Upper lobe of left lung (tissue), 6 donors: ENCODE measurements around the gene HOMER2. TPM values are rescaled to one million over a fixed set of nuclear protein-coding genes. Genes with fewer than 3 reads are reported as not detected.
A peak's percentile ranks its signal among the peaks of the same experiment; 100 is the strongest.

Experiments
- ATAC-seq, 2 donors: fragments of 200-7000 bp; cut with Tn5 transposase; one replicate each; pipeline ENCODE4 v1.9.1; 2022; ENCODE audit warnings: mild to moderate bottlenecking in 2 of 2, moderate library complexity in 2 of 2; ENCODE audit not compliant: low FRiP score in 2 of 2
- DNase-seq, 2 donors: peaks; one replicate each; pipeline ENCODE4 v3.0.0-alpha.2; 2019 to 2020
- H3K27ac ChIP-seq, 4 donors: fragments of 200-600 bp; sonication (generic); one replicate each; pipeline ENCODE4 v1.5.1; 2016 to 2019
- H3K27me3 ChIP-seq, 4 donors: fragments of 200-600 bp; sonication (generic); one replicate each; pipeline ENCODE4 v1.5.1; 2017 to 2019
- H3K36me3 ChIP-seq, 4 donors: fragments of 200-600 bp; sonication (generic); one replicate each; pipeline ENCODE4 v1.5.1; 2016 to 2019
- H3K4me1 ChIP-seq, 4 donors: fragments of 200-600 bp; sonication (generic); one replicate each; pipeline ENCODE4 v1.5.1; 2018 to 2019
- H3K4me3 ChIP-seq, 4 donors: fragments of 200-600 bp; sonication (generic); one replicate each; pipeline ENCODE4 v1.5.1; 2017 to 2019; ENCODE audit warnings: mild to moderate bottlenecking in 2 of 4, moderate library complexity in 1 of 4
- H3K9me3 ChIP-seq, 4 donors: fragments of 200-600 bp; sonication (generic); one replicate each; pipeline ENCODE4 v1.5.1; 2018 to 2019
- CTCF ChIP-seq, 6 experiments: fragments of 450-650 bp in 4 of 6; fragments of 200-600 bp in 2 of 6; sonication (generic) in 2 of 6; IDR thresholded peaks; one replicate each; pipeline ENCODE4 v1.5.1; 2016 to 2019; ENCODE audit warnings: antibody characterized with exemption in 6 of 6
- EP300 ChIP-seq, 4 donors: sonication (generic); formaldehyde crosslinking; IDR thresholded peaks; one replicate each; pipeline ENCODE4 v1.5.1; 2017; ENCODE audit warnings: antibody characterized with exemption in 4 of 4, control low read depth in 2 of 4
- POLR2A ChIP-seq, 4 donors: fragments of 450-650 bp; IDR thresholded peaks; one replicate each; pipeline ENCODE4 v1.5.1; 2016 to 2017; ENCODE audit warnings: antibody characterized with exemption in 4 of 4, mild to moderate bottlenecking in 2 of 4
- POLR2AphosphoS5 ChIP-seq, 2 donors: sonication (generic); formaldehyde crosslinking; IDR thresholded peaks; one replicate each; pipeline ENCODE4 v1.5.1; 2017; ENCODE audit warnings: antibody characterized with exemption in 2 of 2
- WGBS, 2 donors: methylation state at CpG; one replicate each; pipeline ENCODE4 v1.1.5; 2017 to 2018; 5-methylcytosine and 5-hydroxymethylcytosine counted together
- total RNA-seq, 6 donors: library from RNA; depleted of rRNA in 4 of 6; stranded (reverse); fragments of >200 nt in 4 of 6; gene quantifications; one replicate each; pipeline versions ENCODE4 v1.1.0 to v1.2.1, GENCODE V29; 2016 to 2021
- donor health status: DM: no; HTN: no; CAD: no; lungs with moderate emphysema.
- donor health status: DM: no; HTN: yes; CAD: no; lungs with severe emphysema.

Gene HOMER2
- total RNA-seq, 6 donors from 2014 or later = 11.3 to 76.5 (median 26.5) TPM

GRCh38 chr15:82810890-82811426 lies 141.6 kb downstream of the HOMER2 start:
- TF ChIP-seq POLR2A (IDR thresholded peaks at IDR 0.05) = no peak
- H3K27ac ChIP-seq = peak overlapping the region; percentile 96 to 100 (median 100)
- H3K9me3 ChIP-seq = no peaks in the 10 kb centered on the region
- ATAC-seq (no peak), DNase-seq (no peak)
- H3K36me3 ChIP-seq = peaks cover 6 to 28% (median 24%) of the 10 kb centered on the region in 4 donors
- H3K4me3 ChIP-seq = peak overlapping the region; percentile 52 to 93 (median 90)
- peaks cover 13 to 39% (median 26%) of the 10 kb centered on the region in 4 donors for H3K4me1 ChIP-seq
- no peaks in the 10 kb centered on the region for H3K27me3 ChIP-seq
- 0 to 1% methylated on average over 6 of the region's 6 CpGs for WGBS, 2 donors

- peak in 1 of 2 donors; percentile 5 for TF ChIP-seq POLR2AphosphoS5 (IDR thresholded peaks at IDR 0.05)
- peak in 1 of 6 experiments; percentile 26 for TF ChIP-seq CTCF (IDR thresholded peaks at IDR 0.05)
- no peak for TF ChIP-seq EP300 (IDR thresholded peaks at IDR 0.05)
- Histone ChIP-seq H3K27ac (peak overlapping the region; percentile 96 to 100 (median 100)), H3K36me3 (peaks cover 6 to 24% (median 17%) of the 10 kb centered on the region in 4 donors), H3K4me1 (peaks cover 13 to 41% (median 26%) of the 10 kb centered on the region in 4 donors), H3K9me3 (no peaks in the 10 kb centered on the region), H3K27me3 (no peaks in the 10 kb centered on the region), H3K4me3 (peak overlapping the region; percentile 52 to 93 (median 90))
- 0% methylated on average over 10 to 14 of the region's 81 CpGs for WGBS, 2 donors
- DNase-seq = peak; percentile 26 to 92
- peak in 1 of 2 donors; percentile 61 for ATAC-seq
Measured at GRCh38 chr15:82810061-82810889, 142.2 kb downstream of the HOMER2 start.

- DNase-seq (peak; percentile 95 to 99), ATAC-seq (peak; percentile 98 to 99)
- TF ChIP-seq POLR2A (IDR thresholded peaks at IDR 0.05) (peak in 3 of 4 donors; percentile 95 to 98 (median 97)), POLR2AphosphoS5 (IDR thresholded peaks at IDR 0.05) (peak; percentile 98), CTCF (IDR thresholded peaks at IDR 0.05) (peak in 2 of 6 experiments; percentile 25 to 31), EP300 (IDR thresholded peaks at IDR 0.05) (peak in 1 of 4 donors; percentile 61)
- peak within 1 kb of the TSS; percentile 96 to 100 (median 100) for H3K27ac ChIP-seq
- peaks cover 13 to 41% (median 25%) of the 10 kb centered on the region in 4 donors for H3K4me1 ChIP-seq
- 0 to 2% methylated on average over 6 to 19 of the region's 67 CpGs for WGBS, 2 donors
- peaks cover 6 to 16% (median 13%) of the 10 kb centered on the region in 4 donors for H3K36me3 ChIP-seq
- peak within 1 kb of the TSS; percentile 52 to 93 (median 90) for H3K4me3 ChIP-seq
- H3K9me3 ChIP-seq = no peaks in the 10 kb centered on the region
- H3K27me3 ChIP-seq = no peaks in the 10 kb centered on the region
Measured at GRCh38 chr15:82809308-82810060, 143.0 kb downstream of the HOMER2 start, which contains the start of gene WHAMM. TSS of gene WHAMM (plus strand) at chr15:82809628. CDS start at chr15:82809727, 99 bp downstream.

GRCh38 chr15:82808634-82809041 lies 143.9 kb downstream of the HOMER2 start:
- DNase-seq (no peak), ATAC-seq (no peak)
- Histone ChIP-seq H3K36me3 (peaks cover 0 to 8% (median 4%) of the 10 kb centered on the region in 4 donors), H3K27ac (peak overlapping the region; percentile 96 to 100 (median 100)), H3K27me3 (no peaks in the 10 kb centered on the region), H3K4me1 (peaks cover 13 to 41% (median 25%) of the 10 kb centered on the region in 4 donors), H3K9me3 (no peaks in the 10 kb centered on the region), H3K4me3 (peak overlapping the region in 1 of 4 donors; percentile 87)
- 76 to 80% methylated on average over 9 of the region's 9 CpGs for WGBS, 2 donors
- TF ChIP-seq EP300 (IDR thresholded peaks at IDR 0.05) (no peak), POLR2A (IDR thresholded peaks at IDR 0.05) (no peak), POLR2AphosphoS5 (IDR thresholded peaks at IDR 0.05) (no peak), CTCF (IDR thresholded peaks at IDR 0.05) (no peak)
